GM12878 (cell line): ENCODE results near the gene DYNLT4. TPM values are rescaled to one million over a fixed set of nuclear protein-coding genes. Genes with fewer than 3 reads are reported as not detected.

Experiments
- ATAC-seq: fragments of 200-7000 bp; cut with Tn5 transposase; 3 replicates; pipeline ENCODE4 v1.9.1; 2020; ENCODE audit warnings: mild to moderate bottlenecking, moderate library complexity
- BruUV-seq: library from RNA; stranded (reverse); fragments of 400-500 nt; replicated peaks from 2 replicates; lab custom pipeline; 2021; lab: Mats Ljungman, UMichigan
- CTCF ChIA-PET: fragments of 300-600 bp; sonication (Branson Sonifier 250); formaldehyde crosslinking; extraction: SDS; loops from one replicate; lab custom pipeline; 2021; ENCODE audit warnings: inconsistent platforms; lab: Yijun Ruan, JAX
- POLR2A ChIA-PET: fragments of 350-600 bp; formaldehyde crosslinking; extraction: SDS; loops from one replicate; lab custom pipeline; 2021; ENCODE audit warnings: inconsistent platforms; lab: Charles Lee
- RAD21 ChIA-PET: fragments of 300-600 bp; sonication (Branson Sonifier 250); formaldehyde crosslinking; loops from one replicate; lab custom pipeline; 2023; ENCODE audit warnings: antibody characterized with exemption; ENCODE audit not compliant: unreplicated experiment; lab: Charles Lee
- SMC1A ChIA-PET: fragments of 300-600 bp; sonication (Branson Sonifier 250); formaldehyde crosslinking; loops from one replicate; lab custom pipeline; 2023; ENCODE audit not compliant: unreplicated experiment, uncharacterized antibody; lab: Charles Lee
- DNase-seq: peaks from one replicate; pipeline ENCODE4 v3.0.0-alpha.2; 2011; ENCODE audit warnings: low read depth, low spot score
- FAIRE-seq: peaks from 3 replicates; lab custom pipeline; 2011; peaks lifted over from hg19 to GRCh38; lab: Jason Lieb, UNC
- H2AFZ ChIP-seq: 2 replicates; pipeline ENCODE4 v1.6.0; 2011; ENCODE audit warnings: low read depth, low read length, control low read depth; ENCODE audit not compliant: control insufficient read depth
- H3K27ac ChIP-seq: 2 replicates; pipeline ENCODE4 v1.5.1; 2011; ENCODE audit warnings: control low read depth; ENCODE audit not compliant: control insufficient read depth, insufficient read depth
- H3K27me3 ChIP-seq, 2 experiments: replicated peaks in 1 of 2; 2 replicates each; pipeline versions ENCODE4 v1.6.0 to v1.6.1; 2011; ENCODE audit warnings: low read length in 1 of 2; ENCODE audit not compliant: control insufficient read depth in 2 of 2, insufficient read depth in 2 of 2
- H3K36me3 ChIP-seq, 2 experiments: 2 replicates each; pipeline ENCODE4 v1.5.1; 2011; ENCODE audit warnings: low read length in 1 of 2; ENCODE audit not compliant: control insufficient read depth in 2 of 2, insufficient read depth in 2 of 2
- H3K4me1 ChIP-seq: 2 replicates; pipeline ENCODE4 v1.6.1; 2011; ENCODE audit warnings: mild to moderate bottlenecking, low read length, moderate library complexity, mixed read lengths; ENCODE audit not compliant: control insufficient read depth, insufficient read depth
- H3K4me2 ChIP-seq: 2 replicates; pipeline ENCODE4 v1.6.0; 2011; ENCODE audit warnings: control low read depth; ENCODE audit not compliant: control insufficient read depth, insufficient read depth
- H3K4me3 ChIP-seq: fragments of 200-600 bp; sonication (generic); 2 replicates; pipeline ENCODE4 v1.5.1; 2016
- H3K79me2 ChIP-seq: 2 replicates; pipeline ENCODE4 v1.6.0; 2011; ENCODE audit warnings: low read length; ENCODE audit not compliant: control insufficient read depth, insufficient read depth
- H3K9ac ChIP-seq: 2 replicates; pipeline ENCODE4 v1.8.0; 2011; ENCODE audit warnings: low read length, control low read depth, mixed read lengths; ENCODE audit not compliant: control insufficient read depth, insufficient read depth
- H3K9me3 ChIP-seq: replicated peaks from 3 replicates; pipeline ENCODE4 v1.5.1; 2011; ENCODE audit warnings: mild to moderate bottlenecking, low read length; ENCODE audit not compliant: control insufficient read depth, insufficient read depth
- H4K20me1 ChIP-seq: 2 replicates; pipeline ENCODE4 v1.6.0; 2011; ENCODE audit not compliant: control insufficient read depth, insufficient read depth
- BRCA1 ChIP-seq: IDR thresholded peaks from 2 replicates; pipeline ENCODE4 v1.6.1; 2011; ENCODE audit warnings: low read depth, low read length, improper control_type of control experiment
- CEBPB ChIP-seq, 2 experiments: fragments of 150-350 bp in 1 of 2; IDR thresholded peaks; 2 replicates each; pipeline ENCODE4 v1.6.1; 2012 to 2014; ENCODE audit warnings: low read depth in 2 of 2, low read length in 2 of 2, borderline replicate concordance in 1 of 2, inconsistent platforms in 1 of 2
- ESRRA ChIP-seq: IDR thresholded peaks from 2 replicates; pipeline ENCODE4 v1.6.1; 2012; ENCODE audit warnings: mild to moderate bottlenecking, low read length, improper control_type of control experiment
- GABPA ChIP-seq: IDR thresholded peaks from 2 replicates; pipeline ENCODE4 v1.6.1; 2014; ENCODE audit warnings: antibody characterized with exemption, low read depth, mild to moderate bottlenecking, inconsistent platforms
- HDAC6 ChIP-seq: fragments of 200-600 bp; sonication (generic); IDR thresholded peaks from one replicate; pipeline ENCODE4 v1.8.0; 2017; ENCODE audit warnings: antibody characterized with exemption; ENCODE audit not compliant: unreplicated experiment
- KAT2A ChIP-seq: conservative IDR thresholded peaks from 2 replicates; pipeline ENCODE4 v1.6.1; 2011; ENCODE audit warnings: low read depth, low read length; ENCODE audit not compliant: control insufficient read depth
- KLF5 ChIP-seq: fragments of 450-650 bp; IDR thresholded peaks from 2 replicates; pipeline ENCODE4 v1.6.1; 2014; ENCODE audit warnings: mild to moderate bottlenecking; ENCODE audit not compliant: partially characterized antibody
- MEF2B ChIP-seq: fragments of 450-650 bp; IDR thresholded peaks from 2 replicates; pipeline ENCODE4 v1.6.1; 2018; ENCODE audit warnings: mild to moderate bottlenecking, moderate library complexity; ENCODE audit not compliant: partially characterized antibody, poor library complexity, severe bottlenecking
- MTA3 ChIP-seq: IDR thresholded peaks from 2 replicates; pipeline ENCODE4 v1.6.1; 2012; ENCODE audit warnings: low read length, inconsistent platforms, borderline replicate concordance
- NFYB ChIP-seq: IDR thresholded peaks from 2 replicates; pipeline ENCODE4 v1.6.1; 2011; ENCODE audit warnings: low read depth, mild to moderate bottlenecking, low read length, improper control_type of control experiment, moderate library complexity; ENCODE audit not compliant: insufficient read depth
- RFX5 ChIP-seq: IDR thresholded peaks from 2 replicates; pipeline ENCODE4 v1.6.1; 2011; ENCODE audit warnings: low read depth, low read length, improper control_type of control experiment
- RUNX3 ChIP-seq: IDR thresholded peaks from 2 replicates; pipeline ENCODE4 v1.6.1; 2012; ENCODE audit warnings: low read length, inconsistent platforms
- TBL1XR1 ChIP-seq: IDR thresholded peaks from 2 replicates; pipeline ENCODE4 v1.6.1; 2012; ENCODE audit warnings: low read depth, low read length, improper control_type of control experiment
- TCF12 ChIP-seq: IDR thresholded peaks from 2 replicates; pipeline ENCODE4 v1.6.1; 2011; ENCODE audit warnings: low read depth, mild to moderate bottlenecking, low read length
- ZBTB4 ChIP-seq: fragments of 450-650 bp; formaldehyde crosslinking; IDR thresholded peaks from 2 replicates; pipeline ENCODE4 v1.4.0; 2022; ENCODE audit warnings: mild to moderate bottlenecking, moderate library complexity
- WGBS: methylation state at CpG from one replicate; pipeline ENCODE4 v1.1.6; 2016; ENCODE audit warnings: low lambda C conversion rate; ENCODE audit not compliant: insufficient replicate concordance, insufficient coverage; ENCODE audit errors: missing lambda C conversion rate; 5-methylcytosine and 5-hydroxymethylcytosine counted together
- in situ Hi-C: fragments of 300-500 bp; cut with MboI; formaldehyde crosslinking; loops from 9 replicates; pipeline ENCODE4 v1.14.3; 2018; ENCODE audit warnings: mixed read lengths
- intact Hi-C: fragments of 100-400 bp; cut with micrococcal nuclease; formaldehyde crosslinking; loops from one replicate; pipeline ENCODE4 v1.14.2; 2022; ENCODE audit not compliant: unreplicated experiment
- polyA plus RNA-seq, 11 experiments: library from polyadenylated mRNA; depleted of rRNA in 4 of 11; unstranded in 6 of 11; stranded (reverse) in 5 of 11; fragments of >200 nt; fragmentation: Nextera tagmentation in 4 of 11; fragmentation: Illumina TruSeq in 1 of 11; extraction: Ambion mirVana in 4 of 11; extraction: Trizol in 1 of 11; gene quantifications; 1 replicate in 1 of 11; 2 replicates in 10 of 11; pipeline versions ENCODE4 v1.2.1 to v1.2.3, GENCODE V29; 2011 to 2016; ENCODE audit warnings: inconsistent platforms in 2 of 11, missing spikeins in 2 of 11, low read depth in 1 of 11
- total RNA-seq, 4 experiments: library from RNA; depleted of rRNA in 3 of 4; stranded (reverse); fragments of >200 nt in 3 of 4; fragmentation: Illumina TruSeq in 1 of 4; extraction: Trizol in 1 of 4; gene quantifications; 2 replicates each; pipeline versions ENCODE4 v1.2.1 to v1.2.3, GENCODE V29; 2013 to 2021
- TF ChIP-seq, protein P1 (sequence below): IDR thresholded peaks from 2 replicates; pipeline ENCODE4 v1.6.1; 2011; ENCODE audit warnings: borderline replicate concordance, low read depth, mild to moderate bottlenecking, moderate library complexity, mixed read lengths, low read length; ENCODE audit not compliant: insufficient read depth; ENCODE audit errors: extremely low read length

Gene DYNLT4
- total and polyA plus RNA-seq, 10 of the 15 experiments (the other 5 are each of a cell fraction or from before 2014, with no cell fraction given) = 0.23 to 0.28 TPM; not detected in 8

GRCh38 chr1:44799770-44800584, 7.2 kb downstream of the DYNLT4 start, which contains the start of gene PLK3:
PLK3 (plus strand) TSS chr1:44800377; CDS start chr1:44800464, 87 bp downstream.
- peak; percentile 95 for FAIRE-seq
- Histone ChIP-seq H4K20me1 (no peaks in the 10 kb centered on the region), H3K9me3 (no peaks in the 10 kb centered on the region), H3K4me1 (peaks cover 11% of the 10 kb centered on the region), H3K27me3 (no peaks in the 10 kb centered on the region), H3K9ac (peak within 1 kb of the TSS; percentile 83), H2AFZ (peak within 1 kb of the TSS; percentile 92), H3K36me3 (peaks cover 5 to 6% of the 10 kb centered on the region in 2 experiments), H3K4me2 (peak within 1 kb of the TSS; percentile 94), H3K4me3 (peak within 1 kb of the TSS; percentile 94), H3K27ac (peak within 1 kb of the TSS; percentile 84), H3K79me2 (peaks cover 21% of the 10 kb centered on the region)
- BruUV-seq = no TSS peak
- SMC1A ChIA-PET = interaction anchor here (0.7 to 2.1 kb wide), 16 partner anchors 8 to 504 kb away, joined by 3 to 14 read pairs (median 4); partner anchors contain the start of genes BTBD19, HECTD3, RPS8 and UROD
- intact Hi-C loops = no loop called here
- POLR2A ChIA-PET = interaction anchor here (0.6 to 6.9 kb wide), 20 partner anchors 9 to 722 kb away, joined by 3 to 59 read pairs (median 5); partner anchors contain the start of genes BTBD19, DYNLT4, PRDX1 and RNU5D-1
- WGBS = 1% methylated on average over 67 of the region's 79 CpGs
- in situ Hi-C loops = no loop called here
- peak; percentile 91 for DNase-seq
- CTCF ChIA-PET = interaction anchor here (0.6 to 3.5 kb wide), 25 partner anchors 9 to 583 kb away, joined by 3 to 47 read pairs (median 5); partner anchors contain the start of genes BEST4, BTBD19, HECTD3 and RNU5D-1
- RAD21 ChIA-PET = interaction anchor here (0.6 to 2.1 kb wide), 28 partner anchors 9 to 701 kb away, joined by 3 to 30 read pairs (median 4); partner anchors contain the start of genes BTBD19, EIF2B3, HECTD3 and MUTYH
- ATAC-seq = peak; percentile 91
- TF ChIP-seq BRCA1 = no peak
- TF ChIP-seq ESRRA = no peak
- no peak; the same call in 1 of the 2 replicates for TF ChIP-seq TBL1XR1
- no peak for TF ChIP-seq HDAC6
- no peak for TF ChIP-seq ZBTB4 (CRISPR knock-in tag)
- peak; percentile 77; the same call in 1 of the 2 replicates for TF ChIP-seq RFX5
- no peak for TF ChIP-seq CEBPB (IDR thresholded peaks at IDR 0.05; ENCODE audit: borderline replicate concordance in 1 of 2, low read depth in 2 of 2, low read length in 2 of 2)
- no peak for TF ChIP-seq NFYB
- TF ChIP-seq TCF12 = peak; percentile 70; the same call in 1 of the 2 replicates
- TF ChIP-seq GABPA = no peak
- no peak for TF ChIP-seq KLF5
- TF ChIP-seq, protein P1, sequence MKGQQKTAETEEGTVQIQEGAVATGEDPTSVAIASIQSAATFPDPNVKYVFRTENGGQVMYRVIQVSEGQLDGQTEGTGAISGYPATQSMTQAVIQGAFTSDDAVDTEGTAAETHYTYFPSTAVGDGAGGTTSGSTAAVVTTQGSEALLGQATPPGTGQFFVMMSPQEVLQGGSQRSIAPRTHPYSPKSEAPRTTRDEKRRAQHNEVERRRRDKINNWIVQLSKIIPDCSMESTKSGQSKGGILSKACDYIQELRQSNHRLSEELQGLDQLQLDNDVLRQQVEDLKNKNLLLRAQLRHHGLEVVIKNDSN = no peak
- peak; percentile 48 for TF ChIP-seq MEF2B
- no peak for TF ChIP-seq MTA3
- TF ChIP-seq RUNX3 = no peak
- no peak for TF ChIP-seq KAT2A
